ENCODE results near the gene GRB10. TPM values are rescaled to one million over a fixed set of nuclear protein-coding genes. Genes with fewer than 3 reads are reported as not detected.
A peak's percentile ranks its signal among the peaks of the same experiment; 100 is the strongest.

GRB10 gene
- total RNA-seq, 1 donor from 2014 or later, result 58.6 TPM

DNA sequence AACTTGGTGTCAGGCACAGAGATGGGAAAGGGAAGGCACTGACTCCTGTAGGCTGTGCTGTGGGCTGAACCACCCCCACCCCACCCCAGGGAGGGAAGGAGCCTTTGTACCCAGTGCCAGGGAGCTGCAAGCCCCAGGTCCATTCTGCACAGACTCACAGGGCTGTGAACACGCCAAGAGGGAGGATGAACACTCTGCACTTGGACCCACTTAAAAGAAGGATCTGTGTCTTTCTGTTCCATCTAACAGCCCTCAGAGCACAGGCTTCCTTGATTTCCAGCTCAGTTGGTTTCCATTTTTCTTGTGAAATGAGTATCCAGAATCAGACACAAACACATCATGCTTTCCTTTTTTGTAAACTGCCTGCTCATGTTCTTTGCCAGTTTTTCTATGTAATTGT lies 84.9 kb downstream of the GRB10 start:
- DNase-seq, result no peak
- Histone ChIP-seq H3K4me3 (no peak overlapping the region), H3K4me1 (no peaks in the 10 kb centered on the region), H3K9me3 (no peaks in the 10 kb centered on the region), H3K27ac (no peak overlapping the region), H3K36me3 (no peaks in the 10 kb centered on the region), H3K27me3 (no peaks in the 10 kb centered on the region)
- intact Hi-C loops (cut with DNase I), result no loop called here
- TF ChIP-seq, protein P1, sequence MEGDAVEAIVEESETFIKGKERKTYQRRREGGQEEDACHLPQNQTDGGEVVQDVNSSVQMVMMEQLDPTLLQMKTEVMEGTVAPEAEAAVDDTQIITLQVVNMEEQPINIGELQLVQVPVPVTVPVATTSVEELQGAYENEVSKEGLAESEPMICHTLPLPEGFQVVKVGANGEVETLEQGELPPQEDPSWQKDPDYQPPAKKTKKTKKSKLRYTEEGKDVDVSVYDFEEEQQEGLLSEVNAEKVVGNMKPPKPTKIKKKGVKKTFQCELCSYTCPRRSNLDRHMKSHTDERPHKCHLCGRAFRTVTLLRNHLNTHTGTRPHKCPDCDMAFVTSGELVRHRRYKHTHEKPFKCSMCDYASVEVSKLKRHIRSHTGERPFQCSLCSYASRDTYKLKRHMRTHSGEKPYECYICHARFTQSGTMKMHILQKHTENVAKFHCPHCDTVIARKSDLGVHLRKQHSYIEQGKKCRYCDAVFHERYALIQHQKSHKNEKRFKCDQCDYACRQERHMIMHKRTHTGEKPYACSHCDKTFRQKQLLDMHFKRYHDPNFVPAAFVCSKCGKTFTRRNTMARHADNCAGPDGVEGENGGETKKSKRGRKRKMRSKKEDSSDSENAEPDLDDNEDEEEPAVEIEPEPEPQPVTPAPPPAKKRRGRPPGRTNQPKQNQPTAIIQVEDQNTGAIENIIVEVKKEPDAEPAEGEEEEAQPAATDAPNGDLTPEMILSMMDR (IDR thresholded peaks at IDR 0.05), result no peak
- ATAC-seq, result peak; percentile 37

DNA sequence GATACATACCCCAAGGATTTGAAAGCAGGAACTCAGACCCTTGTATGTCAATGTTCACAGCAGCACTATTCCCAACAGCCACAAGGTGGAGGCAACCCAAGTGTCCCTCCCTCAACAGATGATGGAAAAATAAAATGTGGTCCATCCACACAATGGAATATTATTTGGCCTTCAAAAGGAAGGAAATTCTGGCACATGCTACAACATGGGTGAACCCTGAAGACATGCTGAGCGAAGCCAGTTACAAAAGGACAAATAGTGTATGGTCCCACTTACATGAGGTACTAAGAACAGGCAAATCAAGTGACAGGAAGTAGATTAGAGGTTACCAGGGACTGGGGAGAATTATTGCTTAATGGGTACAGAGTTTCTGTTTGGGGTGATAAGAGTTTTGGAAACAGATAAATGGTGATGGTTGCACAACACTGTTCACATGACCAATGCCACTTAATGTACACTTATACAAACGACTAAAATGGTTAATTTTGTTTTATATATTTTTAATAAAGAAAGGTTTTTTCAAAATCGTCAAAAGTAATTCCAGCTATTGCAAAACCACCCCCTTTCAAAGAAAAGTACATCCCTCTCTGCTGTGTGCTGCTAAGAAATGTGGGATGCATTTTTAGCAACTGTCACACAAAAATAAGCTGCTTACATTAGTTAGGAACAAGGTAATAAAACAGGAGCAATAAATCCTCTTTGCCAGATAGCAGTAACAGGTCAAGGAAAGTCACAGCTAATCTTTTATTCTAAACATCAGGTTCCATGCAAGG lies 85.7 kb downstream of the GRB10 start:
- Histone ChIP-seq H3K9me3 (no peaks in the 10 kb centered on the region), H3K36me3 (no peaks in the 10 kb centered on the region), H3K4me1 (no peaks in the 10 kb centered on the region), H3K27ac (no peak overlapping the region), H3K27me3 (no peaks in the 10 kb centered on the region), H3K4me3 (no peak overlapping the region)
- intact Hi-C loops (cut with DNase I), result no loop called here
- DNase-seq (no peak), ATAC-seq (peak; percentile 51)
- TF ChIP-seq, protein P1 (IDR thresholded peaks at IDR 0.05), result peak; percentile 51

DNA sequence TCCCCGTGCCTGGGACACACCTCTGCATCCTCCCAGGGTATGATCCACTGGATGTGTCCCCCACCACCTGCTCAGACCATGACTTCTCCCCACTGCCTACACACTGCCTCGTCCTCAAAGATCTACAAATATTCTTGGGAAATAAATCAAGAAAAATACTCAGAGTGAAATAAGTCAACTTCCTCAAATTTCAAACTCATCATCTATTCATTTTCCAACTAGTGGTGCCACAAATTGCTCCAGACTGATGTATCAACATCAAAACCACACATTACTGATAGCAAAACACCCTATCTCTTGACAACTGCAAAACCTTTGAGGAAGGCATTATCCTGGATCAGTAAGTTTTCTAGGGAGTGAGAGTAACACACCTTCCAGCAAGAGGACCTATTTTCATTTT lies 87.7 kb downstream of the GRB10 start:
- no peaks in the 10 kb centered on the region for H3K36me3 ChIP-seq

DNA sequence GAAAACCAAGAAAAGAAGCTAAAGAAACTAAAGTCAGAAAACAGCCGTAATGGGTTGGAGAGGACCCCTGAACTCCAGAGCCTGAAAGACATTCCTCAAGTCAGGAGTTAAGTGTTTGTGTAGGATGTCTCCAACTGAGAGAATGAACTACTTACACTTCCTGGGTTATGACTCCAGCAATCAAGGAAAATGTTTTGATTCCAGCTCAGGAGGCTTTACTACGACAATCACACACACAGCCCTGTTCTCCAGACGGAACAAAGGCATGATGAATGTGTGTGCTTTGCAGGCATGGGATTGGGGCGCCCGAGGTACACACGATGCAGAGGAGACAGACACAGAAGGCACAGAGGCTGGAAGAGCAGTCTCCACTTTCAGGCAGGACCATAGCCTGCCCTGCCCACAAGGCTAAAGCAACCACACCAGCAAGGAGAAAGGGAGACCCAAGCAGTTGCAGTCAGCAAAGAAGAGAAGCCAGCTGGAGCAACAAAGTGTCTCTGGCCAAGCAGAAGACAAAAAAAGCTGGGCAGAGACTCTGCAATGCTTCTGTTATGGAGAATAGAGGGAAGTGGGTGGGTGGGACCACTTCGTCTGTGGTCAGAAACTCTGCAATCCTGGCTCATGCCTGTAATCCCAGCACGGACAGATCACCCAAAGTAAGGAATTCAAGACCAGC lies 89.1 kb downstream of the GRB10 start:
- no peak for ATAC-seq
- H3K4me3 ChIP-seq, result no peak overlapping the region
- H3K4me1 ChIP-seq, result no peaks in the 10 kb centered on the region
- H3K27me3 ChIP-seq, result no peaks in the 10 kb centered on the region
- no peak for DNase-seq
- H3K27ac ChIP-seq, result no peak overlapping the region
- no peaks in the 10 kb centered on the region for H3K9me3 ChIP-seq
- intact Hi-C loops (cut with DNase I), result no loop called here
- TF ChIP-seq, protein P1 (IDR thresholded peaks at IDR 0.05), result no peak
- H3K36me3 ChIP-seq, result peaks cover 8% of the 10 kb centered on the region

More for the DNA sequence above, 87.7 kb downstream of the GRB10 start:
- Histone ChIP-seq H3K27ac (no peak overlapping the region), H3K9me3 (no peaks in the 10 kb centered on the region), H3K4me1 (no peaks in the 10 kb centered on the region), H3K27me3 (no peaks in the 10 kb centered on the region), H3K4me3 (no peak overlapping the region)
- intact Hi-C loops (cut with DNase I), result no loop called here
- ATAC-seq (peak; percentile 39), DNase-seq (no peak)
- TF ChIP-seq, protein P1 (IDR thresholded peaks at IDR 0.05), result no peak

DNA sequence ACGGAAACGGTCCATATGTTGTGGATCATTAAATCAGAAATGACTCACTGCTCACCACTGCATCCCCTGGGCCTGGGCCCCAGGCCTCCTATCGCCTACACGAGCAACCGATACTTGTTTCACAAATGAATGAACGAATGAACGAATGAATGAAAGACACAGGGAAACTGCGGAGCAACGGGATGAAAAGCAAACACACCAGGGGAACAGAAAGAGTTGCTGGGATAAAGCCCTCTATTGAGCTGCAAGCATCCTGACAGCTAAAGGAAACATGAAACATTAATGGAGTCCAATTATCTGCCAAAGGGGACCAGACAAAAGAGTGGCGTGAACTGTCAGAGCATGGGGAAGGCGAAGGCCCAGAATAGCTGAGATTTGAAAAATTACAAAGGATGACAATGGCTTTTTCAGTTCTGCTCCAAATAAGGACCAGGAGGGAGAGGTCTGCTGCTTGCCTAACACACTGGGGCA lies 92.1 kb downstream of the GRB10 start:
- intact Hi-C loops (cut with DNase I), result no loop called here
- TF ChIP-seq, protein P1 (IDR thresholded peaks at IDR 0.05), result no peak
- ATAC-seq (no peak), DNase-seq (no peak)
- Histone ChIP-seq H3K4me3 (no peak overlapping the region), H3K27me3 (no peaks in the 10 kb centered on the region), H3K4me1 (peaks cover 6% of the 10 kb centered on the region), H3K36me3 (peaks cover 8% of the 10 kb centered on the region), H3K9me3 (no peaks in the 10 kb centered on the region), H3K27ac (no peak overlapping the region)

All from upper lobe of right lung (tissue), 1 donor.